GM21528 (cell line): Measurements from ENCODE around the gene FARSB.
A peak's percentile ranks its signal among the peaks of the same experiment; 100 is the strongest.
"Not testable (repeated sequence)": the region's sequence is repeated elsewhere in the genome, so short reads cannot be mapped to it uniquely, and the experiment has no call there.

Source experiments
- ATAC-seq: cut with Tn5 transposase; IDR thresholded peaks from one replicate; pipeline ENCODE4 v1.9.1; 2021; ENCODE audit warnings: mild to moderate bottlenecking, moderate library complexity; ENCODE audit not compliant: unreplicated experiment, low FRiP score

FARSB gene

GRCh38 chr2:222655787-222656525, at the start of gene FARSB:
FARSB (minus strand) TSS chr2:222656092; CDS start chr2:222656073, 19 bp downstream.
- ATAC-seq, result peak; percentile 96

GRCh38 chr2:222703886-222704285, 48.0 kb upstream of the FARSB start:
- no peak for ATAC-seq

- ATAC-seq, result no peak
These were observed 47.2 kb upstream of the FARSB start for GRCh38 chr2:222703091-222703490.

- no peak for ATAC-seq
These were observed 45.8 kb upstream of the FARSB start for GRCh38 chr2:222701721-222702131.

GRCh38 chr2:222701233-222701632, 45.3 kb upstream of the FARSB start:
- no peak for ATAC-seq

GRCh38 chr2:222698276-222698675, 42.4 kb upstream of the FARSB start:
- ATAC-seq, result no peak

GRCh38 chr2:222693837-222694236, 37.9 kb upstream of the FARSB start:
- ATAC-seq, result peak; percentile 45

GRCh38 chr2:222693413-222693812, 37.5 kb upstream of the FARSB start:
- not testable (repeated sequence) for ATAC-seq

GRCh38 chr2:222690564-222691200, 34.8 kb upstream of the FARSB start:
- ATAC-seq, result peak; percentile 95

- ATAC-seq, result no peak
These were observed 33.4 kb upstream of the FARSB start for GRCh38 chr2:222689322-222689721.

GRCh38 chr2:222688917-222689316, 33.0 kb upstream of the FARSB start:
- ATAC-seq, result no peak

- no peak for ATAC-seq
These were observed 30.3 kb upstream of the FARSB start for GRCh38 chr2:222686086-222686750.

- no peak for ATAC-seq
These were observed 27.9 kb upstream of the FARSB start for GRCh38 chr2:222683805-222684204.

- ATAC-seq, result no peak
These were observed 22.1 kb upstream of the FARSB start for GRCh38 chr2:222677981-222678380.

GRCh38 chr2:222673883-222674282, 18.0 kb upstream of the FARSB start:
- ATAC-seq, result no peak

- ATAC-seq, result no peak
These were observed 17.4 kb upstream of the FARSB start for GRCh38 chr2:222673273-222673672.

- no peak for ATAC-seq
These were observed 16.1 kb upstream of the FARSB start for GRCh38 chr2:222672068-222672401.

GRCh38 chr2:222671259-222672067, 15.6 kb upstream of the FARSB start, which contains the start of gene MOGAT1:
MOGAT1 (plus strand) TSS chr2:222671658; CDS start chr2:222671786, 128 bp downstream.
- ATAC-seq, result no peak

GRCh38 chr2:222670191-222671038, 14.5 kb upstream of the FARSB start:
- no peak for ATAC-seq

- ATAC-seq, result no peak
These were observed 13.5 kb upstream of the FARSB start for GRCh38 chr2:222669353-222669752.
